Caco-2 (cell line): ENCODE results near the gene DAPL1. TPM values are rescaled to one million over a fixed set of nuclear protein-coding genes. Genes with fewer than 3 reads are reported as not detected.
A peak's percentile ranks its signal among the peaks of the same experiment; 100 is the strongest.

Source experiments
- BruUV-seq: library from RNA; stranded (reverse); fragments of 400-500 nt; replicated peaks from 2 replicates; lab custom pipeline; 2021; lab: Mats Ljungman, UMichigan
- CTCF ChIA-PET: fragments of 300-600 bp; sonication (Branson Sonifier 250); formaldehyde crosslinking; loops from one replicate; lab custom pipeline; 2022; ENCODE audit warnings: antibody characterized with exemption; lab: Charles Lee
- POLR2A ChIA-PET: fragments of 300-600 bp; sonication (Branson Sonifier 250); formaldehyde crosslinking; loops from one replicate; lab custom pipeline; 2022; ENCODE audit warnings: antibody characterized with exemption; lab: Charles Lee
- DNase-seq, 2 experiments: peaks; one replicate each; pipeline versions ENCODE4 v3.0.0 to v3.0.0-alpha.2; 2020 to 2022
- H3K27me3 ChIP-seq: replicated peaks from 2 replicates; pipeline ENCODE4 v1.6.0; 2011; ENCODE audit warnings: low read length; ENCODE audit not compliant: control insufficient read depth, insufficient read depth
- H3K36me3 ChIP-seq: 2 replicates; pipeline ENCODE4 v1.5.1; 2011; ENCODE audit warnings: low read length; ENCODE audit not compliant: control insufficient read depth, insufficient read depth
- H3K4me1 ChIP-seq: fragments of 250-450 bp; sonication (Bioruptor Pico); 2 replicates; pipeline ENCODE4 v1.5.1; 2020; ENCODE audit warnings: mild to moderate bottlenecking
- H3K4me3 ChIP-seq: 2 replicates; pipeline ENCODE4 v1.5.1; 2011; ENCODE audit warnings: low read depth, mild to moderate bottlenecking, control low read depth, low read length
- H3K9me3 ChIP-seq: fragments of 250-450 bp; sonication (Bioruptor Pico); 2 replicates; pipeline ENCODE4 v1.5.1; 2020; ENCODE audit warnings: mild to moderate bottlenecking, moderate library complexity
- H3K27ac Mint-ChIP-seq: one replicate; pipeline ENCODE4 v1.8.0; 2022; ENCODE audit warnings: mixed read lengths; ENCODE audit not compliant: unreplicated experiment
- H3K27me3 Mint-ChIP-seq: one replicate; pipeline ENCODE4 v1.8.0; 2022; ENCODE audit warnings: mixed read lengths; ENCODE audit not compliant: insufficient read depth, unreplicated experiment
- H3K36me3 Mint-ChIP-seq: one replicate; pipeline ENCODE4 v1.8.0; 2022; ENCODE audit warnings: mild to moderate bottlenecking, mixed read lengths; ENCODE audit not compliant: insufficient read depth, unreplicated experiment
- H3K4me1 Mint-ChIP-seq: one replicate; pipeline ENCODE4 v1.8.0; 2022; ENCODE audit warnings: low read depth, mixed read lengths; ENCODE audit not compliant: unreplicated experiment
- H3K4me3 Mint-ChIP-seq: one replicate; pipeline ENCODE4 v1.8.0; 2022; ENCODE audit warnings: mild to moderate bottlenecking, moderate library complexity, mixed read lengths; ENCODE audit not compliant: unreplicated experiment
- H3K9me3 Mint-ChIP-seq: one replicate; pipeline ENCODE4 v1.8.0; 2022; ENCODE audit warnings: mixed read lengths; ENCODE audit not compliant: unreplicated experiment
- CTCF ChIP-seq, 2 experiments: fragments of 200-600 bp in 1 of 2; IDR thresholded peaks; 1 replicate in 1 of 2; 2 replicates in 1 of 2; pipeline versions ENCODE4 v1.5.1 to v1.8.0; 2011 to 2022; ENCODE audit warnings: antibody characterized with exemption in 1 of 2, control low read depth in 1 of 2, inconsistent platforms in 1 of 2, low read depth in 1 of 2, low read length in 1 of 2, mild to moderate bottlenecking in 1 of 2, moderate library complexity in 1 of 2; ENCODE audit not compliant: insufficient read depth in 1 of 2, severe bottlenecking in 1 of 2, unreplicated experiment in 1 of 2
- intact Hi-C: fragments of 100-400 bp; cut with micrococcal nuclease; formaldehyde crosslinking; loops from one replicate; pipeline ENCODE4 v1.10.0; 2022; ENCODE audit not compliant: unreplicated experiment
- total RNA-seq: library from RNA; stranded (reverse); gene quantifications from 2 replicates; pipeline ENCODE4 v1.2.3, GENCODE V29; 2022

The DAPL1 gene
- total RNA-seq, 1 experiment from 2014 or later, result not detected

GRCh38 chr2:158815658-158816057 lies 20.5 kb downstream of the DAPL1 start:
- intact Hi-C loops, result no loop called here
- H3K27me3 Mint-ChIP-seq, result no peaks in the 10 kb centered on the region
- no peaks in the 10 kb centered on the region for H3K36me3 Mint-ChIP-seq
- H3K4me1 ChIP-seq, result peaks cover 10% of the 10 kb centered on the region
- H3K4me1 Mint-ChIP-seq, result peaks cover 14% of the 10 kb centered on the region
- H3K9me3 Mint-ChIP-seq, result no peaks in the 10 kb centered on the region
- no peak for DNase-seq
- no peaks in the 10 kb centered on the region for H3K9me3 ChIP-seq
- no TSS peak for BruUV-seq
- no peak overlapping the region for H3K4me3 ChIP-seq
- CTCF ChIA-PET, result interaction anchor here (1.0 kb wide), 1 partner anchor 359 kb away, joined by 3 read pairs; the partner anchor contains the start of genes CCDC148 and PKP4
- no peaks in the 10 kb centered on the region for H3K36me3 ChIP-seq
- POLR2A ChIA-PET, result interaction anchor here (0.6 kb wide), 1 partner anchor 25 kb away, joined by 5 read pairs; no protein-coding TSS in a partner anchor
- TF ChIP-seq CTCF (IDR thresholded peaks at IDR 0.05; ENCODE audit: insufficient read depth in 1 of 2, low read depth in 1 of 2, low read length in 1 of 2, severe bottlenecking in 1 of 2, unreplicated experiment in 1 of 2), result no peak
- no peak overlapping the region for H3K27ac Mint-ChIP-seq
- H3K27me3 ChIP-seq, result no peaks in the 10 kb centered on the region; the same call in 1 of the 2 replicates
- no peak overlapping the region for H3K4me3 Mint-ChIP-seq

DNA sequence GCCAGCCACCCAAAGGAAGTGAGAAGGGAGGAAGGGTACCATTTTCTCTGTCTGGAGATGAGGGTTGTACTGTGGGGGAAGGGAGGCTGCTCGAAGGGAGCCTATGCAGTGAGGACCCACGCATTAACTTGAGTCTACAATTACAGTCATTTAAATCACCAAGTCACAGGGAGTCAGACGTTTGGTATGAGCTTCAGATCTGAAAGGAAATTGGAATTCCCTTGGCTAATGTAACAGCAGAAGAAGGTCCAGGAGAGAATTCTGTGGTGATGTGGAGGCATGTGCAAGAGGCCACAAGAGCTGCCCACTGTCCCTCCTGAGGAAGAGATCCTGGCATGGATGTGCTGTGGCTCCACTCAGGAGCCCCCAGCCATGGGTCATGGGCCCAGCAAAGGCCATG lies 22.5 kb downstream of the DAPL1 start:
- Histone ChIP-seq H3K36me3 (no peaks in the 10 kb centered on the region), H3K9me3 (0 out of 2 replicates have a peak, but pooled peaks cover 3% of the 10 kb centered on the region), H3K27me3 (no peaks in the 10 kb centered on the region; the same call in 1 of the 2 replicates), H3K4me1 (peaks cover 10% of the 10 kb centered on the region), H3K4me3 (no peak overlapping the region)
- Mint-ChIP-seq H3K27ac (no peak overlapping the region), H3K9me3 (no peaks in the 10 kb centered on the region), H3K36me3 (no peaks in the 10 kb centered on the region), H3K4me1 (peaks cover 30% of the 10 kb centered on the region), H3K27me3 (no peaks in the 10 kb centered on the region), H3K4me3 (no peak overlapping the region)
- CTCF ChIA-PET, result no interaction called here
- DNase-seq, result no peak
- no TSS peak for BruUV-seq
- TF ChIP-seq CTCF (IDR thresholded peaks at IDR 0.05; ENCODE audit: insufficient read depth in 1 of 2, low read depth in 1 of 2, low read length in 1 of 2, severe bottlenecking in 1 of 2, unreplicated experiment in 1 of 2), result no peak
- POLR2A ChIA-PET, result no interaction called here
- intact Hi-C loops, result no loop called here

DNA sequence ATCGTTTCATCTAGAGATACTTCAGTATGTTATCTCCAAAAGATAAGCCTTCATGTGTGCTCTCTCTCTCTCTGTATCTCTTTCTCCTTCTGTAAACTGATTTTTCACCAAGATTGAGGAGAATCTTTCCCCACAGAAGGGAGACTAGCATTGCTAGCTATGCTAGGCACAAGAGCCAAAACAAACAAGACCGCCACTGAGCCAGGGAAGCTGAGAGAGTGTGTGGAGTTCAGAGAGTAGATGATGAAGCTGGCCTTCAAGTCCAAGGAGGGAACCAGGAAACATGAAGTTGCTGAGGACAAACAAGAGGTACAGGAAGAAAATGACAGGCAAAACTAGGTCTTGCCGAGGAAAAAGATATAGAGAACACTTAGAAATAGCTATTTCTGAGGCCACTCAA lies 23.4 kb downstream of the DAPL1 start:
- peak overlapping the region; percentile 3 for H3K27ac Mint-ChIP-seq
- Histone ChIP-seq H3K4me3 (no peak overlapping the region), H3K4me1 (peaks cover 10% of the 10 kb centered on the region), H3K9me3 (0 out of 2 replicates have a peak, but pooled peaks cover 3% of the 10 kb centered on the region), H3K36me3 (no peaks in the 10 kb centered on the region), H3K27me3 (no peaks in the 10 kb centered on the region; the same call in 1 of the 2 replicates)
- no TSS peak for BruUV-seq
- TF ChIP-seq CTCF (IDR thresholded peaks at IDR 0.05; ENCODE audit: insufficient read depth in 1 of 2, low read depth in 1 of 2, low read length in 1 of 2, severe bottlenecking in 1 of 2, unreplicated experiment in 1 of 2), result no peak
- H3K9me3 Mint-ChIP-seq, result no peaks in the 10 kb centered on the region
- H3K4me1 Mint-ChIP-seq, result peaks cover 30% of the 10 kb centered on the region
- ChIA-PET POLR2A (no interaction called here), CTCF (interaction anchor here (0.6 kb wide), 1 partner anchor 797 kb away, joined by 5 read pairs; no protein-coding TSS in a partner anchor)
- no peaks in the 10 kb centered on the region for H3K36me3 Mint-ChIP-seq
- H3K4me3 Mint-ChIP-seq, result no peak overlapping the region
- DNase-seq, result peak in 1 of 2 experiments; percentile 13
- intact Hi-C loops, result no loop called here
- H3K27me3 Mint-ChIP-seq, result no peaks in the 10 kb centered on the region
